HUES64 (cell line): ENCODE measurements around the gene NAMPT.
"Not testable (repeated sequence)": the region's sequence is repeated elsewhere in the genome, so short reads cannot be mapped to it uniquely, and the experiment has no call there.

Experiments used
- H3K27ac ChIP-seq: 2 replicates; pipeline ENCODE4 v1.7.0; 2013; ENCODE audit warnings: low read depth, low read length, inconsistent platforms
- H3K27me3 ChIP-seq: 2 replicates; pipeline ENCODE4 v1.6.1; 2013; ENCODE audit warnings: mild to moderate bottlenecking, low read length; ENCODE audit not compliant: insufficient read depth
- H3K36me3 ChIP-seq: 2 replicates; pipeline ENCODE4 v1.6.1; 2013; ENCODE audit warnings: mild to moderate bottlenecking, low read length; ENCODE audit not compliant: insufficient read depth
- H3K4me1 ChIP-seq: 2 replicates; pipeline ENCODE4 v1.6.1; 2013; ENCODE audit warnings: mild to moderate bottlenecking, low read length, moderate library complexity; ENCODE audit not compliant: insufficient read depth
- H3K4me3 ChIP-seq: 2 replicates; pipeline ENCODE4 v1.5.1; 2013; ENCODE audit warnings: mild to moderate bottlenecking, low read length, moderate library complexity
- H3K9ac ChIP-seq: 2 replicates; pipeline ENCODE4 v1.6.1; 2013; ENCODE audit warnings: mild to moderate bottlenecking, low read depth, low read length
- H3K9me3 ChIP-seq: 2 replicates; pipeline ENCODE4 v1.6.1; 2013; ENCODE audit warnings: low read depth, low read length; ENCODE audit not compliant: insufficient read depth
- WGBS: fragments of 150-250, 120-280 bp; methylation state at CpG from one replicate; pipeline ENCODE4 v1.1.7; 2013; ENCODE audit warnings: missing lambda C conversion rate; 5-methylcytosine and 5-hydroxymethylcytosine counted together

The NAMPT gene

GRCh38 chr7:106208944-106209343 lies 75.8 kb downstream of the NAMPT start:
- WGBS, result 95% methylated on average over 7 of the region's 7 CpGs

GRCh38 chr7:106206826-106207541 lies 77.8 kb downstream of the NAMPT start:
- H3K27ac ChIP-seq, result no peak overlapping the region
- H3K4me3 ChIP-seq, result no peak overlapping the region
- WGBS, result 91% methylated on average over 7 of the region's 7 CpGs
- no peaks in the 10 kb centered on the region for H3K27me3 ChIP-seq
- H3K9ac ChIP-seq, result no peak overlapping the region
- H3K36me3 ChIP-seq, result no peaks in the 10 kb centered on the region
- H3K4me1 ChIP-seq, result no peaks in the 10 kb centered on the region
- H3K9me3 ChIP-seq, result peaks cover 15% of the 10 kb centered on the region

More at GRCh38 chr7:106208944-106209343, 75.8 kb downstream of the NAMPT start:
- peaks cover 15% of the 10 kb centered on the region for H3K9me3 ChIP-seq
- H3K9ac ChIP-seq, H3K36me3 ChIP-seq, H3K4me3 ChIP-seq, H3K27me3 ChIP-seq, H3K4me1 ChIP-seq, H3K27ac ChIP-seq: not testable (repeated sequence)

DNA sequence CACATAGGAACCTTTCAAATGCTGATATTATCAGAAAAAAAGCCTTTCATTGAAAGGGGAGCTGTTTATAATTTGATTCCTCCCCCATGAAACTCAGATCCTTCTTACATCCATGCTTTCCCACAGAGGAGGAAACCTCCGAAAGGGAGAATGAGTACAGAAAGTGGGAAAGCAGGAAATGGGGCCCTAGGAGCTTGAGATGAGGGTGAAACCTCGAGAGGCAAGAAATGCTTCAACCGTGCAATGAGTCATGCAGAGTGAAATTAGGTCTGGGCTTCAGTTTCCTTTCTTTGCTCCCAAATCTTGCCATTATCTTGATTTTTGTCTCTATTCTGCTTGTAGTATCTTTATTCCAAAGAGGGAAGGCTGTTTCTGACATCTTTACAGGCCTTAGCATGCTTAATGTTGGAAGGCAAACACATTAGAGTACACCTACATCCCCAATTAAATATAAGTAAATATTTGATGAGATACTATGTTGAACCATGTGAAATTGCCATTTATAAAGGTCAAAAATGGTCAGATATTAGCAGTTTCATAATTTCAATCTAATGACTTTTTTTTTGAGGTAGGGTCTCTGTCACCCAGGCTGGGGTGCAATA lies 79.1 kb downstream of the NAMPT start:
- Histone ChIP-seq H3K36me3 (no peaks in the 10 kb centered on the region), H3K27ac (no peak overlapping the region), H3K9ac (no peak overlapping the region), H3K4me1 (no peaks in the 10 kb centered on the region), H3K27me3 (no peaks in the 10 kb centered on the region), H3K9me3 (peaks cover 15% of the 10 kb centered on the region), H3K4me3 (no peak overlapping the region)
- WGBS, result 79% methylated on average over 3 of the region's 3 CpGs

- 83% methylated on average over 1 of the region's 1 CpG for WGBS
Observed at GRCh38 chr7:106203473-106203872, 81.3 kb downstream of the NAMPT start.

GRCh38 chr7:106201164-106201563 lies 83.6 kb downstream of the NAMPT start:
- H3K9ac ChIP-seq, result no peak overlapping the region
- no peaks in the 10 kb centered on the region for H3K9me3 ChIP-seq
- H3K27ac ChIP-seq, result no peak overlapping the region
- no peaks in the 10 kb centered on the region for H3K4me1 ChIP-seq
- H3K27me3 ChIP-seq, result no peaks in the 10 kb centered on the region
- no peak overlapping the region for H3K4me3 ChIP-seq
- H3K36me3 ChIP-seq, result no peaks in the 10 kb centered on the region
- 93% methylated on average over 3 of the region's 3 CpGs for WGBS

More at GRCh38 chr7:106203473-106203872, 81.3 kb downstream of the NAMPT start:
- H3K4me1 ChIP-seq, result no peaks in the 10 kb centered on the region
- H3K27me3 ChIP-seq, result no peaks in the 10 kb centered on the region
- no peaks in the 10 kb centered on the region for H3K36me3 ChIP-seq
- no peak overlapping the region for H3K4me3 ChIP-seq
- no peak overlapping the region for H3K9ac ChIP-seq
- no peak overlapping the region for H3K27ac ChIP-seq
- H3K9me3 ChIP-seq, result peaks cover 8% of the 10 kb centered on the region

DNA sequence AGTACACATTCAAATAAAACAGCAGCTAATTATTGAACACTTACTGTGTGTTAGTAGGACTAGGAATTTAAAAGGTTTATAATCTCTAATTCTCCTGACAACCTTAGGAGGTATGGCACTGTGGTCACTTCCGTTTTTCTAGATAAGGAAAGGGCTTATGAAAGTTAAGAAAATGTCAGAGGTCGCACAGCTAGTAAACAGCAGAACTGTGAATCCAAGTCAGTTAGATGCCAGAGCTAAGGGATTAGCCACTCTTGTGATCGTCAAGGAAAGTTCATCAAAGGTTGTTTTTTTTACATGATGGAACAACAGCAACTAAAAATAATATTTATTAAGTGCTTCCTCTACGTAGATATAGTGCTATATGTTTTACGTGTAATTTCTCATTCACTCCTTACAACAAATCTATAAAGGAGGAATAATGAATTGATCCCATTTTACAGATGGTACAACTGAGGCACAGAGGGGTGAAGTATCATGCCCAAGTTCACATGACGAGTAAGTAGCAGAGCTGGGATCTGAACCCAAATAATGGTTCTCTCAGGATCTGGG lies 84.9 kb downstream of the NAMPT start:
- no peaks in the 10 kb centered on the region for H3K36me3 ChIP-seq
- H3K9me3 ChIP-seq, result no peaks in the 10 kb centered on the region
- no peak overlapping the region for H3K9ac ChIP-seq
- H3K27ac ChIP-seq, result no peak overlapping the region
- no peak overlapping the region for H3K4me3 ChIP-seq
- WGBS, result 89% methylated on average over 4 of the region's 6 CpGs
- H3K27me3 ChIP-seq, result no peaks in the 10 kb centered on the region
- no peaks in the 10 kb centered on the region for H3K4me1 ChIP-seq

- no peak overlapping the region for H3K4me3 ChIP-seq
- WGBS, result 90% methylated on average over 1 of the region's 1 CpG
- H3K27me3 ChIP-seq, result no peaks in the 10 kb centered on the region
- no peak overlapping the region for H3K27ac ChIP-seq
- no peaks in the 10 kb centered on the region for H3K36me3 ChIP-seq
- no peaks in the 10 kb centered on the region for H3K4me1 ChIP-seq
- H3K9me3 ChIP-seq, result no peaks in the 10 kb centered on the region
- no peak overlapping the region for H3K9ac ChIP-seq
Observed at GRCh38 chr7:106199024-106199423, 85.8 kb downstream of the NAMPT start.
